NT2/D1 (cell line): ENCODE results near the gene KRTAP10-6.

Experiments used
- YY1 ChIP-seq: IDR thresholded peaks from 2 replicates; pipeline ENCODE4 v1.6.1; 2011; ENCODE audit not compliant: insufficient read length, insufficient read depth
- ZNF274 ChIP-seq: IDR thresholded peaks from 2 replicates; pipeline ENCODE4 v1.6.1; 2011; ENCODE audit warnings: mild to moderate bottlenecking, low read depth, low read length

GRCh38 chr21:44582055-44582454 lies 10.2 kb downstream of the KRTAP10-6 start:
- TF ChIP-seq YY1 (no peak), ZNF274 (no peak)
